NT2/D1 (cell line): Measurements from ENCODE around the gene NARF.

Experiments
- SUZ12 ChIP-seq: IDR thresholded peaks from 2 replicates; pipeline ENCODE4 v1.6.1; 2011; ENCODE audit not compliant: insufficient read length, insufficient read depth; ENCODE audit errors: extremely low read depth
- YY1 ChIP-seq: IDR thresholded peaks from 2 replicates; pipeline ENCODE4 v1.6.1; 2011; ENCODE audit not compliant: insufficient read length, insufficient read depth
- ZNF274 ChIP-seq: IDR thresholded peaks from 2 replicates; pipeline ENCODE4 v1.6.1; 2011; ENCODE audit warnings: mild to moderate bottlenecking, low read depth, low read length

DNA sequence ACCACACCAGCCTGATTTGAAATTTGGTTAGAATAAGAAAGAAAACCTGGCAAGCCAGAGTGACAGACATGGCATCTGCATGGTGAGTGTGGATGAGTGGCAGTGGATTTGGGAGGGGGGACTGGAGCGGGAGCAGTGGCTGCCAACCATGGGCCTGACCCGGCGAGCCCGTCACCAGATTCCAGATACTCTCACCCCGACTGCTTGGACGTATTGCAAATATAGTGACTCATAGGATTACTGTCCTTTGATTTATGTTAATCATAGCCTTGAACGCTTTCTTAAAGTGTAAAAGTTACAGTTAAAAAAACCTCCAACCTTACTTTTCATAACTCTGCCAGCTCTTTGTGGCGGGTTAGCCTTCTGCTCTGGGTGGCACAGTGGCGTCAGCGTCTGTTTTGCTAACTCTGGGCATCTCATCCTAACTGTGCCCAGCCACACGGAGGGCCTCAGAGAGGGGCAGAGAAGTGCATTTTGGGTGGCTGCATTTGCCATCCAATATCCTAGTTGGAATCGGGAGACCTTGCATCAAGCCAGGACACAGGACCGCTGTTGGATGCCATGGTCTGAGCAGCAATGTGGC is 34.2 kb downstream of the NARF start:
- TF ChIP-seq YY1: no peak
- TF ChIP-seq ZNF274: no peak
- no peak for TF ChIP-seq SUZ12
